Activated T-helper 17 cell treated with anti-CD3 and anti-CD28 coated beads, Interleukin-2, amount 50 U/mL, for 72 hours (primary cell): ENCODE measurements around the gene LRRC72. TPM values are rescaled to one million over a fixed set of nuclear protein-coding genes. Genes with fewer than 3 reads are reported as not detected.

Experiments used
- ATAC-seq: fragments of 150-1000 bp; cut with Tn5 transposase; replicated peaks from 2 replicates; pipeline ENCODE4 v1.10.0; 2021; ENCODE audit warnings: mild to moderate bottlenecking, moderate library complexity
- H3K27ac Mint-ChIP-seq: one replicate; pipeline ENCODE4 v1.8.0; 2022; ENCODE audit warnings: mixed read lengths
- H3K27me3 Mint-ChIP-seq: one replicate; pipeline ENCODE4 v1.8.0; 2022; ENCODE audit warnings: mixed read lengths
- H3K36me3 Mint-ChIP-seq: one replicate; pipeline ENCODE4 v1.8.0; 2022; ENCODE audit warnings: low read depth, mild to moderate bottlenecking, mixed read lengths
- H3K4me1 Mint-ChIP-seq: one replicate; pipeline ENCODE4 v1.8.0; 2022; ENCODE audit warnings: mixed read lengths
- H3K4me3 Mint-ChIP-seq: one replicate; pipeline ENCODE4 v1.8.0; 2022; ENCODE audit warnings: mild to moderate bottlenecking, mixed read lengths
- H3K9me3 Mint-ChIP-seq: one replicate; pipeline ENCODE4 v1.8.0; 2022; ENCODE audit warnings: mixed read lengths
- total RNA-seq, 2 donors: library from RNA; stranded (reverse); gene quantifications; one replicate each; pipeline ENCODE4 v1.2.3, GENCODE V29; 2022

The LRRC72 gene
- total RNA-seq, 2 donors from 2014 or later = not detected

GRCh38 chr7:16604054-16604453, 77.4 kb downstream of the LRRC72 start:
- ATAC-seq = no peak
- Mint-ChIP-seq H3K27ac (no peak overlapping the region), H3K36me3 (peaks cover 75% of the 10 kb centered on the region), H3K27me3 (no peaks in the 10 kb centered on the region), H3K4me3 (no peak overlapping the region), H3K9me3 (no peaks in the 10 kb centered on the region), H3K4me1 (no peaks in the 10 kb centered on the region)

- no peak for ATAC-seq
- H3K27ac Mint-ChIP-seq = no peak overlapping the region
- no peak overlapping the region for H3K4me3 Mint-ChIP-seq
- no peaks in the 10 kb centered on the region for H3K9me3 Mint-ChIP-seq
- H3K4me1 Mint-ChIP-seq = peaks cover 1% of the 10 kb centered on the region
- peaks cover 69% of the 10 kb centered on the region for H3K36me3 Mint-ChIP-seq
- H3K27me3 Mint-ChIP-seq = no peaks in the 10 kb centered on the region
These were observed 80.1 kb downstream of the LRRC72 start for GRCh38 chr7:16606704-16607103.

- Mint-ChIP-seq H3K4me3 (no peak overlapping the region), H3K36me3 (peaks cover 54% of the 10 kb centered on the region), H3K9me3 (no peaks in the 10 kb centered on the region), H3K27ac (no peak overlapping the region), H3K4me1 (peaks cover 5% of the 10 kb centered on the region), H3K27me3 (no peaks in the 10 kb centered on the region)
- ATAC-seq = no peak
These were observed 83.3 kb downstream of the LRRC72 start for GRCh38 chr7:16609842-16610450.

- Mint-ChIP-seq H3K4me1 (peaks cover 5% of the 10 kb centered on the region), H3K27ac (peak overlapping the region; percentile 10), H3K4me3 (no peak overlapping the region), H3K27me3 (no peaks in the 10 kb centered on the region), H3K9me3 (no peaks in the 10 kb centered on the region), H3K36me3 (peaks cover 55% of the 10 kb centered on the region)
- ATAC-seq = no peak
These were observed 85.1 kb downstream of the LRRC72 start for GRCh38 chr7:16611711-16612110.

GRCh38 chr7:16615228-16615627, 88.6 kb downstream of the LRRC72 start:
- no peak overlapping the region for H3K27ac Mint-ChIP-seq
- H3K4me1 Mint-ChIP-seq = peaks cover 10% of the 10 kb centered on the region
- ATAC-seq = no peak
- no peaks in the 10 kb centered on the region for H3K9me3 Mint-ChIP-seq
- H3K36me3 Mint-ChIP-seq = peaks cover 54% of the 10 kb centered on the region
- no peak overlapping the region for H3K4me3 Mint-ChIP-seq
- no peaks in the 10 kb centered on the region for H3K27me3 Mint-ChIP-seq

- Mint-ChIP-seq H3K4me3 (no peak overlapping the region), H3K9me3 (no peaks in the 10 kb centered on the region), H3K27me3 (no peaks in the 10 kb centered on the region), H3K4me1 (peaks cover 13% of the 10 kb centered on the region), H3K36me3 (peaks cover 48% of the 10 kb centered on the region), H3K27ac (no peak overlapping the region)
- ATAC-seq = no peak
These were observed 89.5 kb downstream of the LRRC72 start for GRCh38 chr7:16616122-16616521.

- no peak overlapping the region for H3K27ac Mint-ChIP-seq
- no peaks in the 10 kb centered on the region for H3K9me3 Mint-ChIP-seq
- H3K36me3 Mint-ChIP-seq = peaks cover 46% of the 10 kb centered on the region
- no peak for ATAC-seq
- peaks cover 13% of the 10 kb centered on the region for H3K4me1 Mint-ChIP-seq
- H3K4me3 Mint-ChIP-seq = no peak overlapping the region
- no peaks in the 10 kb centered on the region for H3K27me3 Mint-ChIP-seq
These were observed 89.9 kb downstream of the LRRC72 start for GRCh38 chr7:16616542-16616941.

GRCh38 chr7:16619979-16620408, 93.4 kb downstream of the LRRC72 start:
- H3K4me1 Mint-ChIP-seq = peaks cover 8% of the 10 kb centered on the region
- peak overlapping the region; percentile 10 for H3K4me3 Mint-ChIP-seq
- ATAC-seq = peak; percentile 98
- peaks cover 63% of the 10 kb centered on the region for H3K36me3 Mint-ChIP-seq
- H3K27ac Mint-ChIP-seq = peak overlapping the region; percentile 66
- no peaks in the 10 kb centered on the region for H3K27me3 Mint-ChIP-seq
- H3K9me3 Mint-ChIP-seq = no peaks in the 10 kb centered on the region

- H3K9me3 Mint-ChIP-seq = no peaks in the 10 kb centered on the region
- H3K36me3 Mint-ChIP-seq = peaks cover 37% of the 10 kb centered on the region
- H3K4me3 Mint-ChIP-seq = no peak overlapping the region
- no peak overlapping the region for H3K27ac Mint-ChIP-seq
- H3K4me1 Mint-ChIP-seq = no peaks in the 10 kb centered on the region
- H3K27me3 Mint-ChIP-seq = no peaks in the 10 kb centered on the region
- ATAC-seq = no peak
These were observed 99.8 kb downstream of the LRRC72 start for GRCh38 chr7:16626388-16626787.

GRCh38 chr7:16627236-16627635, 100.6 kb downstream of the LRRC72 start:
- no peak overlapping the region for H3K27ac Mint-ChIP-seq
- H3K4me1 Mint-ChIP-seq = no peaks in the 10 kb centered on the region
- no peaks in the 10 kb centered on the region for H3K27me3 Mint-ChIP-seq
- peaks cover 38% of the 10 kb centered on the region for H3K36me3 Mint-ChIP-seq
- ATAC-seq = no peak
- no peaks in the 10 kb centered on the region for H3K9me3 Mint-ChIP-seq
- H3K4me3 Mint-ChIP-seq = no peak overlapping the region

GRCh38 chr7:16630654-16631053, 104.0 kb downstream of the LRRC72 start:
- peaks cover 23% of the 10 kb centered on the region for H3K36me3 Mint-ChIP-seq
- H3K4me3 Mint-ChIP-seq = no peak overlapping the region
- no peaks in the 10 kb centered on the region for H3K9me3 Mint-ChIP-seq
- H3K4me1 Mint-ChIP-seq = peaks cover 5% of the 10 kb centered on the region
- H3K27me3 Mint-ChIP-seq = no peaks in the 10 kb centered on the region
- ATAC-seq = no peak
- no peak overlapping the region for H3K27ac Mint-ChIP-seq

Other genes with a start within 250 kb of the LRRC72 start
- gene CRPPA, start 105.3 kb upstream of the LRRC72 start, total RNA-seq = under 1 TPM; 0.65 to 0.93 TPM
- gene SOSTDC1, start 61.1 kb upstream of the LRRC72 start, total RNA-seq = not detected
- gene ANKMY2, start 118.9 kb downstream of the LRRC72 start, total RNA-seq = 10 to 100 TPM; 10.0 to 10.2 TPM
- 10 to 100 TPM; 40.4 to 94.2 TPM for gene BZW2, start 119.4 kb downstream of the LRRC72 start, total RNA-seq
- gene TSPAN13, start 226.9 kb downstream of the LRRC72 start, total RNA-seq = 1 to 10 TPM; 1.1 to 2.5 TPM